ENCODE results near the gene FGF5.
A peak's percentile ranks its signal among the peaks of the same experiment; 100 is the strongest.

The FGF5 gene

DNA sequence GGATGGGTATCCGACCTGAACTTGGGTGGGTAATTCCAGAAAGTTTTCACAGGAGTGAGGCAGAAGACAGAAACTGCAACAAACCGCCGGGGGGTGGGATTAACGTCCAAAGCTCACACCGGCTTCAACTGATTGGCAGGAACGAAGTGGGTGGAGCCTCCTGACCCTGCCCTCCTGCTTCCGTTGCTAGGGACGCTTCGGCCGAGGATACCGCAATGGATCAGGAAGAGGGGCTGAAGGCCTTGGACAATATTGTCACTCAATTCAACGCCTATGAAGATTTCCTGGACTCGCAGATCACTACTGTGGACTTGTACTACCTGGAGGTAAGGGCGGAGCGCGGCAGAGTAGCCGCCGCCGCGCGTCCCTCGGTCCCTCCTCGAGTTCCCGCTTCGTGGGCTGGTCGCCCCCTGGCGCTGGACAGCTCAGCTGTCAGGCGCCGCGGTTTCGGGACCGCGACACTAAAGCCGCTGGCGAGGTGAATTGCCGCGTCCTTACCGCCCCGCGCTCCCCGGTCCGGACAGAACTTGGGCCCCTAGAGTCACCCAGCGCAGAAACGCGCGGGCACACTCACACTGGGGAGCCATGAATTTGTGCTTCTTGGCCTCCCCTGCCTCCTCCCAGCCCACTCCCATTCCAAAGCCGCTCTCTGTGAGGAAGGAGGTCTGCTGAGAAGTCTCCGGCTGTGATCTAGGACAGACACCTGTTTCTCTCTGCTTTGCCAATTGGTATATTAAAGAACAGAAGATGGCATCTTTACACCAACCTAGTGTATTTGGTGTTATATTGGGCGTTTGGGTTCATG, 69.3 kb downstream of the FGF5 start, which contains the start of gene CFAP299:
Gene CFAP299 (plus strand): TSS at position 177 of the 805 bp plus-strand sequence.
- no peaks in the 10 kb centered on the region for H3K9me3 ChIP-seq
- H3K27ac ChIP-seq = no peak within 1 kb of the TSS
- peaks cover 0 to 12% (median 9%) of the 10 kb centered on the region in 4 donors for H3K4me1 ChIP-seq
- peaks cover 0 to 19% of the 10 kb centered on the region in 2 donors for H3K27me3 ChIP-seq
- TF ChIP-seq, protein P1, sequence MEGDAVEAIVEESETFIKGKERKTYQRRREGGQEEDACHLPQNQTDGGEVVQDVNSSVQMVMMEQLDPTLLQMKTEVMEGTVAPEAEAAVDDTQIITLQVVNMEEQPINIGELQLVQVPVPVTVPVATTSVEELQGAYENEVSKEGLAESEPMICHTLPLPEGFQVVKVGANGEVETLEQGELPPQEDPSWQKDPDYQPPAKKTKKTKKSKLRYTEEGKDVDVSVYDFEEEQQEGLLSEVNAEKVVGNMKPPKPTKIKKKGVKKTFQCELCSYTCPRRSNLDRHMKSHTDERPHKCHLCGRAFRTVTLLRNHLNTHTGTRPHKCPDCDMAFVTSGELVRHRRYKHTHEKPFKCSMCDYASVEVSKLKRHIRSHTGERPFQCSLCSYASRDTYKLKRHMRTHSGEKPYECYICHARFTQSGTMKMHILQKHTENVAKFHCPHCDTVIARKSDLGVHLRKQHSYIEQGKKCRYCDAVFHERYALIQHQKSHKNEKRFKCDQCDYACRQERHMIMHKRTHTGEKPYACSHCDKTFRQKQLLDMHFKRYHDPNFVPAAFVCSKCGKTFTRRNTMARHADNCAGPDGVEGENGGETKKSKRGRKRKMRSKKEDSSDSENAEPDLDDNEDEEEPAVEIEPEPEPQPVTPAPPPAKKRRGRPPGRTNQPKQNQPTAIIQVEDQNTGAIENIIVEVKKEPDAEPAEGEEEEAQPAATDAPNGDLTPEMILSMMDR (IDR thresholded peaks at IDR 0.05) = peak in 1 of 2 experiments; percentile 26
- H3K36me3 ChIP-seq = no peaks in the 10 kb centered on the region
- H3K4me3 ChIP-seq = peak within 1 kb of the TSS; percentile 44 to 53
- peak; percentile 65 to 71 for DNase-seq
- intact Hi-C loops (cut with DNase I; ENCODE audit: low total_unique reads) = no loop called here

DNA sequence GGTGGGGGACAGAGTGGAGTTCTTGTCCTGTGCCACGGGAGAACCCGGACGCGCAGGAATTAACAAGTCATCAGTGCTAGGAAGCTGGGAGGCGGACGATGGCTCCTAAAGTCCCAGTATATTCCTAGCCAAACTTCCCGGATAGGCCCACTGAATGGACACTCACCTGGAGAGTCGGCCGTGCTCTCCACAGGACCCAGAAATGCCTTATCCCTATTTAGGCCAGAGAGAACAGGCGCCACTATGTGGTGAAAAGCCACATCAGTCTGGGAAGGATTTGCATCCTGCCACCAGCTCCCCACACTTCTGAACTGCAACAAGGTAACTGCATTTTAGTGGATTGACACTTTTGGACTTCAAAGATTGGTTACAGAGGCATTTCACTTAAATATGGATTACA, 70.1 kb downstream of the FGF5 start:
- H3K4me3 ChIP-seq = no peak overlapping the region
- H3K36me3 ChIP-seq = no peaks in the 10 kb centered on the region
- TF ChIP-seq, protein P1 (IDR thresholded peaks at IDR 0.05) = no peak
- intact Hi-C loops (cut with DNase I; ENCODE audit: low total_unique reads) = no loop called here
- H3K4me1 ChIP-seq = peaks cover 0 to 12% (median 9%) of the 10 kb centered on the region in 4 donors
- peaks cover 0 to 19% of the 10 kb centered on the region in 2 donors for H3K27me3 ChIP-seq
- no peak for DNase-seq
- peaks cover 0 to under 1% (median 0%) of the 10 kb centered on the region in 3 donors for H3K9me3 ChIP-seq
- no peak overlapping the region for H3K27ac ChIP-seq

DNA sequence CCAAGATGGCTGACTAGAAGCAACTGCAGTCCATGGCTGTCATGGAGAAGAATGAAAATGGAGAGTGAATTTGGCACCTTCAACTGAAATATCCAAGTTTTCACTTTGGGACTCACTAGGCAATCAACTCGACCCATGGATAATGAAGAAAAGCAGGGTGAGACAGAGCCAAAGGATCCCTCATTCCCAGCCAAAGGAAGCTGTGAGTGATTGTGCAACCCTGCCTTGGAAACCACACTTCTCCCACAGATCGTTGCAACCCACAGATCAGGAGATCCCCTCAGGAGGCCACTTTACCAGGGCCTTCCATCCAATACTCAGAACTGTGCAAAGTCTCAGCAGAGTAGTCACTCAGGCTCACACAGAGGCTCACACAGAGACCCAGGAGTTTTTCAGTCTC, 73.6 kb downstream of the FGF5 start:
- H3K4me3 ChIP-seq = no peak overlapping the region
- intact Hi-C loops (cut with DNase I; ENCODE audit: low total_unique reads) = no loop called here
- peaks cover 0 to 12% (median 9%) of the 10 kb centered on the region in 4 donors for H3K4me1 ChIP-seq
- H3K27ac ChIP-seq = no peak overlapping the region
- TF ChIP-seq, protein P1 (IDR thresholded peaks at IDR 0.05) = no peak
- peaks cover 0 to 16% (median 3%) of the 10 kb centered on the region in 3 donors for H3K9me3 ChIP-seq
- H3K36me3 ChIP-seq = no peaks in the 10 kb centered on the region
- H3K27me3 ChIP-seq = peaks cover 0 to 9% of the 10 kb centered on the region in 2 donors
- no peak for DNase-seq

Measured in tibial artery (tissue), 4 donors.